Mesendoderm (in vitro differentiated cells): ENCODE data around the gene TACSTD2.
"Not testable (repeated sequence)": the region's sequence is repeated elsewhere in the genome, so short reads cannot be mapped to it uniquely, and the experiment has no call there.

Experiments used
- DNase-seq: peaks from one replicate; pipeline ENCODE4 v3.0.0; 2013
- H2AK5ac ChIP-seq: 2 replicates; pipeline ENCODE4 v1.6.1; 2013; ENCODE audit warnings: low read length, inconsistent platforms
- H2BK120ac ChIP-seq: 2 replicates; pipeline ENCODE4 v1.6.1; 2013; ENCODE audit warnings: low read depth, mild to moderate bottlenecking, low read length, moderate library complexity, mixed read lengths
- H2BK15ac ChIP-seq: replicated peaks from 2 replicates; pipeline ENCODE4 v1.6.1; 2013; ENCODE audit warnings: low read depth, mild to moderate bottlenecking, moderate library complexity
- H2BK5ac ChIP-seq: 2 replicates; pipeline ENCODE4 v1.6.1; 2013; ENCODE audit warnings: low read length, inconsistent platforms
- H3K18ac ChIP-seq: 2 replicates; pipeline ENCODE4 v1.6.1; 2013; ENCODE audit warnings: mild to moderate bottlenecking, low read length, mixed read lengths
- H3K23ac ChIP-seq: one replicate; pipeline ENCODE4 v1.6.1; 2013; ENCODE audit warnings: low read length
- H3K27ac ChIP-seq: 2 replicates; pipeline ENCODE4 v1.5.1; 2013; ENCODE audit warnings: low read depth, mild to moderate bottlenecking, inconsistent platforms, low read length, moderate library complexity
- H3K27me3 ChIP-seq: 2 replicates; pipeline ENCODE4 v1.6.1; 2013; ENCODE audit warnings: low read length, control low read depth, mild to moderate bottlenecking, inconsistent platforms; ENCODE audit not compliant: insufficient read depth, poor library complexity
- H3K36me3 ChIP-seq: 2 replicates; pipeline ENCODE4 v1.6.1; 2013; ENCODE audit warnings: low read length, inconsistent platforms; ENCODE audit not compliant: control insufficient read depth, insufficient read depth
- H3K4ac ChIP-seq: one replicate; pipeline ENCODE4 v1.6.1; 2013; ENCODE audit warnings: low read depth, mild to moderate bottlenecking, low read length, moderate library complexity
- H3K4me1 ChIP-seq: 2 replicates; pipeline ENCODE4 v1.6.1; 2013; ENCODE audit warnings: low read depth, low read length, inconsistent platforms; ENCODE audit not compliant: control insufficient read depth
- H3K4me2 ChIP-seq: 2 replicates; pipeline ENCODE4 v1.6.1; 2013; ENCODE audit warnings: low read length
- H3K4me3 ChIP-seq: 2 replicates; pipeline ENCODE4 v1.5.1; 2013; ENCODE audit warnings: mild to moderate bottlenecking, low read length
- H3K56ac ChIP-seq: one replicate; pipeline ENCODE4 v1.6.1; 2013; ENCODE audit warnings: low read length
- H3K79me1 ChIP-seq: 2 replicates; pipeline ENCODE4 v1.6.1; 2013; ENCODE audit warnings: low read length, inconsistent platforms
- H3K79me2 ChIP-seq: 2 replicates; pipeline ENCODE4 v1.6.1; 2013; ENCODE audit warnings: mild to moderate bottlenecking, low read length; ENCODE audit not compliant: control insufficient read depth, insufficient read depth
- H3K9ac ChIP-seq: 2 replicates; pipeline ENCODE4 v1.6.1; 2013; ENCODE audit warnings: low read length, inconsistent platforms
- H4K5ac ChIP-seq: one replicate; pipeline ENCODE4 v1.6.1; 2013; ENCODE audit warnings: low read length
- H4K8ac ChIP-seq: one replicate; pipeline ENCODE4 v1.6.1; 2013; ENCODE audit warnings: low read depth, mild to moderate bottlenecking, control low read depth, low read length, moderate library complexity
- WGBS: extraction: QIAGEN DNeasy Blood & Tissue Kit; methylation state at CpG from one replicate; pipeline ENCODE4 v1.1.7; 2013; ENCODE audit warnings: low lambda C conversion rate, missing lambda C conversion rate; ENCODE audit not compliant: insufficient coverage; ENCODE audit errors: extremely low coverage; 5-methylcytosine and 5-hydroxymethylcytosine counted together

Gene TACSTD2

GRCh38 chr1:58582143-58582542 lies 5.1 kb upstream of the TACSTD2 start:
- not testable (repeated sequence) for H2AK5ac ChIP-seq, H3K4me3 ChIP-seq, DNase-seq, H3K36me3 ChIP-seq, H3K27ac ChIP-seq, H2BK5ac ChIP-seq, H4K8ac ChIP-seq, H4K5ac ChIP-seq, H3K4me2 ChIP-seq, H3K56ac ChIP-seq, H3K9ac ChIP-seq, H3K4me1 ChIP-seq, H3K79me2 ChIP-seq, H3K79me1 ChIP-seq, H3K27me3 ChIP-seq, H3K18ac ChIP-seq, H3K4ac ChIP-seq, H2BK120ac ChIP-seq, H3K23ac ChIP-seq, H2BK15ac ChIP-seq
- WGBS = no CpG with 5 or more reads among the region's 1 CpG

- Histone ChIP-seq H3K9ac (no peak overlapping the region), H3K56ac (no peak overlapping the region), H3K79me2 (no peaks in the 10 kb centered on the region), H4K5ac (no peak overlapping the region), H3K4ac (no peak overlapping the region), H3K79me1 (no peaks in the 10 kb centered on the region), H2BK5ac (no peak overlapping the region), H3K23ac (no peak overlapping the region), H2BK15ac (no peak overlapping the region), H3K27ac (no peak overlapping the region), H3K36me3 (no peaks in the 10 kb centered on the region), H3K27me3 (peaks cover 4% of the 10 kb centered on the region), H3K18ac (no peak overlapping the region), H3K4me1 (no peaks in the 10 kb centered on the region), H2AK5ac (no peak overlapping the region), H4K8ac (no peak overlapping the region), H3K4me3 (no peak overlapping the region), H3K4me2 (no peak overlapping the region), H2BK120ac (no peak overlapping the region)
- no peak for DNase-seq
- no CpG with 5 or more reads among the region's 2 CpGs for WGBS
Observed at GRCh38 chr1:58581641-58582040, 4.6 kb upstream of the TACSTD2 start.

- Histone ChIP-seq H3K4me2 (no peak overlapping the region), H2AK5ac (no peak overlapping the region), H3K56ac (no peak overlapping the region), H3K79me1 (no peaks in the 10 kb centered on the region), H4K8ac (no peak overlapping the region), H4K5ac (no peak overlapping the region), H2BK5ac (no peak overlapping the region), H3K18ac (no peak overlapping the region), H3K4me1 (no peaks in the 10 kb centered on the region), H2BK120ac (no peak overlapping the region), H3K79me2 (no peaks in the 10 kb centered on the region), H3K23ac (no peak overlapping the region), H3K4me3 (no peak overlapping the region), H3K27ac (no peak overlapping the region), H3K9ac (no peak overlapping the region), H3K27me3 (peaks cover 4% of the 10 kb centered on the region), H3K36me3 (no peaks in the 10 kb centered on the region), H2BK15ac (no peak overlapping the region), H3K4ac (no peak overlapping the region)
- DNase-seq = peak; percentile 23
- no CpG with 5 or more reads among the region's 1 CpG for WGBS
Observed at GRCh38 chr1:58580186-58580585, 3.1 kb upstream of the TACSTD2 start.

- Histone ChIP-seq H3K23ac (no peak overlapping the region), H2BK5ac (no peak overlapping the region), H3K36me3 (no peaks in the 10 kb centered on the region), H3K79me2 (no peaks in the 10 kb centered on the region), H4K8ac (no peak overlapping the region), H3K56ac (peak overlapping the region; percentile 69), H3K18ac (no peak overlapping the region), H3K27me3 (peaks cover 4% of the 10 kb centered on the region), H3K9ac (no peak overlapping the region), H3K4me3 (no peak overlapping the region), H4K5ac (no peak overlapping the region), H3K4me2 (peak overlapping the region; percentile 60), H3K27ac (no peak overlapping the region), H2BK120ac (no peak overlapping the region), H3K4me1 (peaks cover 2% of the 10 kb centered on the region), H2BK15ac (no peak overlapping the region), H3K79me1 (no peaks in the 10 kb centered on the region), H2AK5ac (no peak overlapping the region), H3K4ac (no peak overlapping the region)
- WGBS = no CpG with 5 or more reads among the region's 3 CpGs
- DNase-seq = no peak
Observed at GRCh38 chr1:58577654-58578030, 590 bp upstream of the TACSTD2 start.

- Histone ChIP-seq H2AK5ac (no peak overlapping the region), H3K27me3 (peaks cover 4% of the 10 kb centered on the region), H3K9ac (no peak overlapping the region), H3K4me1 (peaks cover 2% of the 10 kb centered on the region), H3K36me3 (no peaks in the 10 kb centered on the region), H4K8ac (no peak overlapping the region), H2BK15ac (no peak overlapping the region), H3K56ac (no peak overlapping the region), H3K27ac (no peak overlapping the region), H3K4ac (no peak overlapping the region), H3K18ac (no peak overlapping the region), H3K4me2 (no peak overlapping the region), H2BK120ac (no peak overlapping the region), H4K5ac (no peak overlapping the region), H3K4me3 (no peak overlapping the region), H2BK5ac (no peak overlapping the region), H3K79me1 (no peaks in the 10 kb centered on the region), H3K79me2 (no peaks in the 10 kb centered on the region), H3K23ac (no peak overlapping the region)
- no peak for DNase-seq
- no CpG with 5 or more reads among the region's 43 CpGs for WGBS
Observed at GRCh38 chr1:58576325-58576726, 726 bp downstream of the TACSTD2 start.

GRCh38 chr1:58575551-58576324 lies 1.3 kb downstream of the TACSTD2 start:
- Histone ChIP-seq H2BK5ac (no peak overlapping the region), H3K9ac (no peak overlapping the region), H3K79me1 (no peaks in the 10 kb centered on the region), H3K18ac (no peak overlapping the region), H3K27ac (no peak overlapping the region), H3K56ac (no peak overlapping the region), H2BK15ac (no peak overlapping the region), H3K36me3 (no peaks in the 10 kb centered on the region), H4K8ac (no peak overlapping the region), H3K4me2 (no peak overlapping the region), H2BK120ac (no peak overlapping the region), H3K4me3 (no peak overlapping the region), H2AK5ac (no peak overlapping the region), H3K27me3 (peaks cover 4% of the 10 kb centered on the region), H3K23ac (no peak overlapping the region), H3K4me1 (peaks cover 2% of the 10 kb centered on the region), H3K79me2 (no peaks in the 10 kb centered on the region), H3K4ac (no peak overlapping the region), H4K5ac (no peak overlapping the region)
- WGBS = no CpG with 5 or more reads among the region's 32 CpGs
- no peak for DNase-seq
